ENCODE data around the gene NME1.

NME1 gene

DNA sequence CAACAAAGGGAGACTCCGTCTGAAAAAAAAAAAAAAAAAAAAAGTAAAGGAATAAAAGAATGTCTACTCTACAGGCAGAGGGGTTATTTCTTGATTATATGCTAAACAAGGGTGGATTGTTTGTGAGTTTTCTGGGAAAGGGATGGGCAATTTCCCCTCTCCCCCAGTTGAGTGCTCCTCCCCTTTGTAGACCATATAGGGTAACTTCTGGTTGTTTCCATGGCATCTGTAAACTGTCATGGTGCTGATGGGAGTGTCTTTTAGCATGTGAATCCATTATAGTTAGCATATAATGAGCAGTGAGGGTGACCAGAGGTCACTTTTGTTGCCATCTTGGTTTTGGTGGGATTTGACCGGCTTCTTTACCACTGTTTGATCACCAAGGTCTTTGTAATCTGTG, 4.2 kb upstream of the NME1 start:
- H3K4me3 ChIP-seq (ENCODE audit: control insufficient read depth, low read depth, low read length) = no peak overlapping the region
- DNase-seq (ENCODE audit: low read depth) = no peak
- TF ChIP-seq, protein P1, sequence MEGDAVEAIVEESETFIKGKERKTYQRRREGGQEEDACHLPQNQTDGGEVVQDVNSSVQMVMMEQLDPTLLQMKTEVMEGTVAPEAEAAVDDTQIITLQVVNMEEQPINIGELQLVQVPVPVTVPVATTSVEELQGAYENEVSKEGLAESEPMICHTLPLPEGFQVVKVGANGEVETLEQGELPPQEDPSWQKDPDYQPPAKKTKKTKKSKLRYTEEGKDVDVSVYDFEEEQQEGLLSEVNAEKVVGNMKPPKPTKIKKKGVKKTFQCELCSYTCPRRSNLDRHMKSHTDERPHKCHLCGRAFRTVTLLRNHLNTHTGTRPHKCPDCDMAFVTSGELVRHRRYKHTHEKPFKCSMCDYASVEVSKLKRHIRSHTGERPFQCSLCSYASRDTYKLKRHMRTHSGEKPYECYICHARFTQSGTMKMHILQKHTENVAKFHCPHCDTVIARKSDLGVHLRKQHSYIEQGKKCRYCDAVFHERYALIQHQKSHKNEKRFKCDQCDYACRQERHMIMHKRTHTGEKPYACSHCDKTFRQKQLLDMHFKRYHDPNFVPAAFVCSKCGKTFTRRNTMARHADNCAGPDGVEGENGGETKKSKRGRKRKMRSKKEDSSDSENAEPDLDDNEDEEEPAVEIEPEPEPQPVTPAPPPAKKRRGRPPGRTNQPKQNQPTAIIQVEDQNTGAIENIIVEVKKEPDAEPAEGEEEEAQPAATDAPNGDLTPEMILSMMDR (IDR thresholded peaks at IDR 0.05; ENCODE audit: control insufficient read depth, insufficient read depth, low read depth, low read length, missing control alignments) = no peak

DNA sequence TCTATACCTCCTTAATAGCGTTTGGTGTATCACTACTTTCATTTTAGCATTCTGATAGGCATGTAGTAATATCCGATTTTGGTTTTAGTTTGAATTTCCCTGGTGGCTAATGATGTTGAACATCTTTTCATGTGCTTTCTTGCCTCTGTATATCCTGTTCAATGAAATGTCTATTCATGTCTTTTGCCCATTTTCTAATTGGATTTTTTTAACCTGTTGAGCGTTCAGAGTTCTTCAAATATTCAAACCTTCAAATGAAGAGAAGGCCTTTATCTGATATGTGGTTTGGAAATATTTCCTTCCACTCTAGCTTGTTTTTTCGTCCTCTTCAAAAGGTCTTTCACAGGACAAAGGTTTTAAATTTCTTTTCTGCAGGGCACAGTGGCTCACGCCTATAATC, 2.4 kb upstream of the NME1 start:
- H3K4me3 ChIP-seq (ENCODE audit: control insufficient read depth, low read depth, low read length) = no peak overlapping the region
- no peak for DNase-seq (ENCODE audit: low read depth)
- TF ChIP-seq, protein P1 (IDR thresholded peaks at IDR 0.05; ENCODE audit: control insufficient read depth, insufficient read depth, low read depth, low read length, missing control alignments) = no peak

DNA sequence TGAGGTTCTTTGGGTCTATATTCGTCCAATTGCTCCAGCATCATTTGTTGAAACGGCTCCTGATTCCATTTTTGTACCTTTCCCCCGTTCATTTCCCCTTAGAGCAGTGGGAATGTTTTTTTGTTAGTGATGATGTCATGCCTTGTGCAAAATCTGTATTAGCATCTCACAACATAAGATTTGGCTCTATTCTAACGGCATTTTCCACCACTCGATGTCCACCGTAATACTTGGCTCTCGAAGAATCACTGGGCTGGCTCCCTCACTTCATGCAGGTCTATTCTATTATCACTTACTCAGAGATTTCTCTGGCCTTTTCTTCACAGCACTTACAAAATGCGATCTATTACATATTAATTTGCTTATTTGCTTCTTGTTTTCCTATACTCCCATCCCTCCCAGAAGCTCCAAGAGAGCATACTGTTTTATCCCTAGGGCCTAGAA, 571 bp upstream of the NME1 start:
- DNase-seq (ENCODE audit: low read depth) = no peak
- H3K4me3 ChIP-seq (ENCODE audit: control insufficient read depth, low read depth, low read length) = peak overlapping the region; percentile 23
- TF ChIP-seq, protein P1 (IDR thresholded peaks at IDR 0.05; ENCODE audit: control insufficient read depth, insufficient read depth, low read depth, low read length, missing control alignments) = no peak

DNA sequence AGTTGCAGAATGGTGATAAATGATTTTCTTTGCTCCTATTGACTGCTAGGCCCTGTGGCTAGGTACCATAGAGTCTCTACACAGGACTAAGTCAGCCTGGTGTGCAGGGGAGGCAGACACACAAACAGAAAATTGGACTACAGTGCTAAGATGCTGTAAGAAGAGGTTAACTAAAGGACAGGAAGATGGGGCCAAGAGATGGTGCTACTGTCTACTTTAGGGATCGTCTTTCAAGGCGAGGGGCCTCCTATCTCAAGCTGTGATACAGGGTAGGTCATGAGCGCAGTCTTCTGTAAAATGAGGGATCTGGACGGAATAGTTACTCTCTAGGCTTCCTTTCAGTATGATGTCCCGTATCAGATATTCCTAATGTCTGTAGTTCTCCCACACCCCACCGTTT, 817 bp downstream of the NME1 start:
- TF ChIP-seq, protein P1 (IDR thresholded peaks at IDR 0.05; ENCODE audit: control insufficient read depth, insufficient read depth, low read depth, low read length, missing control alignments) = no peak
- H3K4me3 ChIP-seq (ENCODE audit: control insufficient read depth, low read depth, low read length) = peak overlapping the region; percentile 95
- no peak for DNase-seq (ENCODE audit: low read depth)

DNA sequence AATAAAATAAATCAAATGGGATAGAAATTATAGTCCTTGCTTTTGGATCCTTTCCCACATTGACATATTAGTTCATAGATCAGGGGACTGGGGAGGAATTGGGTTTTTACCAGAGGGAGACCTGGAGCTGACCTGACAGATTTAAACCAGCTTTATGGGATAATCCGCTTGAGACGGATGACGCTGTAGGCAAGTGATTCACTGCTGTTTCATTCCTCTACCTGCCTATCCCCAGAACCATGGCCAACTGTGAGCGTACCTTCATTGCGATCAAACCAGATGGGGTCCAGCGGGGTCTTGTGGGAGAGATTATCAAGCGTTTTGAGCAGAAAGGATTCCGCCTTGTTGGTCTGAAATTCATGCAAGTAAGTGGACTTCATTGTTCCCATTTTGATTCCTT, 2.1 kb downstream of the NME1 start:
- H3K4me3 ChIP-seq (ENCODE audit: control insufficient read depth, low read depth, low read length) = no peak overlapping the region
- DNase-seq (ENCODE audit: low read depth) = no peak

DNA sequence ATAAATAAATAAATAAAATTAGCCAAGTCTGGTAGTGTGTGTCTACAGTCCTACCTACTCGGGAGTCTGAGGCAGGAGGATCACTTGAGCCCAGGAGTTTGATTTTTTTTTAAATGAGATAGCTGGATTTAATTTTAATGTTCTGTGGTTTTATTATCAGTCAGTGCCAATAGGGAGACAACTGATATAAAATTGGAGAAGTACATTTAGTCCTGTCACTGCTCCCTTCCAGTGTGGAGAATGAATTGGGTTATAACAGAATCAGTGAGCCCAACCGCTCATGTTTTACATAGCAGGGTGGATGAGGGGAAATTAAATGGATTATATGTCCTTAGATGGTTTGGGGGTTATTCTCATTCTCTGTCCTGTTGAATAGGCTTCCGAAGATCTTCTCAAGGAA, 6.2 kb downstream of the NME1 start:
- TF ChIP-seq, protein P1 (IDR thresholded peaks at IDR 0.05; ENCODE audit: control insufficient read depth, insufficient read depth, low read depth, low read length, missing control alignments) = no peak
- H3K4me3 ChIP-seq (ENCODE audit: control insufficient read depth, low read depth, low read length) = no peak overlapping the region
- no peak for DNase-seq (ENCODE audit: low read depth)

More for the DNA sequence above, 2.1 kb downstream of the NME1 start:
- TF ChIP-seq, protein P1 (IDR thresholded peaks at IDR 0.05; ENCODE audit: control insufficient read depth, insufficient read depth, low read depth, low read length, missing control alignments) = no peak

DNA sequence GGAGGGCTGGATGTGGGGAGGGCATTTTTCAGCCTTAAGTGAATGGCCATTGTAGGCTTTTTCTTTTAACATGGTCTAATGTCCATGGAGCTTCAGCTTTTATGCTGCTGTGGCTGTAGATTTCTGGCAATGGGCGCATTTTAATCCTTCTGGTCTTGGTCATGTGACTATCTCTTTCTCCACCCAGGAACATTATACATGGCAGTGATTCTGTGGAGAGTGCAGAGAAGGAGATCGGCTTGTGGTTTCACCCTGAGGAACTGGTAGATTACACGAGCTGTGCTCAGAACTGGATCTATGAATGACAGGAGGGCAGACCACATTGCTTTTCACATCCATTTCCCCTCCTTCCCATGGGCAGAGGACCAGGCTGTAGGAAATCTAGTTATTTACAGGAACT, 8.2 kb downstream of the NME1 start:
- no peak for DNase-seq (ENCODE audit: low read depth)
- TF ChIP-seq, protein P1 (IDR thresholded peaks at IDR 0.05; ENCODE audit: control insufficient read depth, insufficient read depth, low read depth, low read length, missing control alignments) = no peak
- no peak overlapping the region for H3K4me3 ChIP-seq (ENCODE audit: control insufficient read depth, low read depth, low read length)
